GM19395 (cell line): ENCODE results near the gene NAMPT.
"Not testable (repeated sequence)": the region's sequence is repeated elsewhere in the genome, so short reads cannot be mapped to it uniquely, and the experiment has no call there.

ENCODE experiments used
- ATAC-seq: cut with Tn5 transposase; IDR thresholded peaks from one replicate; pipeline ENCODE4 v1.9.1; 2021; ENCODE audit warnings: mild to moderate bottlenecking, moderate library complexity; ENCODE audit not compliant: unreplicated experiment

NAMPT gene

DNA sequence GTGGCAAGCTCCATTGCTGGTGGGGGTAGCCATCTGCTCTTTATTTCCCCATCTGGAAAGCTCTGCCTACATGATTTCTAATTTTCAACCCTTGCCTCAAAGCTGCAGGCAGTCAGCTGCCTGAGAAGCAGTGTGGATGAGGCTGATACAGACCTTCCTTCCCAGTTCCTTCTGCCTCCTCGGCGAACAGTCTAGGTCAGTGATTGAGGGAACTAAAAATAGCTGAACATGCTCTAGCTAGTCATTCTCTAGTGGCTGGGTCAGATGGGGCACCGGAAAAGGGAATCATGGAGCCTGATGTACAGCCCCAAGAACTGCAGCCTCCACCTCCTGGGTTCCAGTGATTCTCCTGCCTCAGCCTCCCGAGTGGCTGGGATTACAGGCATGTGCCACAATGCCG is 48.7 kb downstream of the NAMPT start:
- ATAC-seq = no peak

DNA sequence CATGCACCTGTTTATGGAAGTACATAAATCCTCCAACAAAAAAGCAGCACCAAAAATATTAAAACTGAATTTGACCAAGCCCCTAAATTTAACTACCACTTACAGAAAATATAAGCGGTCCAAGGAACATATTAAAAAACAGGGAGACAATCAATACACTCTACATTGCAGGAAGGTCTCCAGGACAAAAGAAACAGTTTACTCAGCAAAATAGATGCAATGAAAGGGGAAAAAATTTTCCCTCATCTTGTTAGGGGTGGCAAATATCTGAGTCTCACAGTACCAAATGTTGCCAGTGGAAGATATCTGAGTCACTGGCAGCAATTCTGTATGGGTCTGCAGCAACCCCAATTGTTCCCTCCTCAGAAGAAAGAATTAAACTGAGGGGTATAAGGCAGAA is 50.4 kb downstream of the NAMPT start:
- ATAC-seq = no peak

DNA sequence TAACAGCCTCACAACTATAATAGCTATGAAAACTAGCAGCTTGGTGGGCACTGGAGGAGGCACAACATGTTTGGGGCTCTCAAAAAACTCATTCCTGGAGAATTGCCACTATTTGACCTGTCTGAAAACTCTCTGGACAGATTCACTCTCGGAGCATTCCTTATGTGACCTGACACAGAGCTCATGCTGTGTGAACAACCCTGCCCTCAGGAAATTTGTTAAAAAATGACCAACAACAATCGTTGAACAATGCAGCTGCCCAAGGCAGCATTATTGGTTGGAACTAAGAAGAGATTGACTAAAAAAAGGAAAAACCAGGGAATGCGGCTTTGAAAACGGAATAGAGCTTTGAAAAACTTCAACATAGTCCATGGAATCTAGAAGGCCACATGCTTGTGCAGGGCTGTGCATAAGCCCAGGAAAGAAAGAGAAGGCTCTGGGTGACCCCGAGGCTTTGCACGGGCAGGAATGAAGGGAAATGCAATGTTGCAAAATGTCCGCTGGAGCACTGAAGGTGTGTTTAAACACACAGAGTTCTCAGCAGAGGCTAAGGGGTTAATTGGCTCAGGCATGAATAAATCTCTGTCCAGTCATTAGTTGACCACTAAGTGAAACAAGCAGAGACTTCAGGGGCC is 52.8 kb downstream of the NAMPT start:
- ATAC-seq = no peak

DNA sequence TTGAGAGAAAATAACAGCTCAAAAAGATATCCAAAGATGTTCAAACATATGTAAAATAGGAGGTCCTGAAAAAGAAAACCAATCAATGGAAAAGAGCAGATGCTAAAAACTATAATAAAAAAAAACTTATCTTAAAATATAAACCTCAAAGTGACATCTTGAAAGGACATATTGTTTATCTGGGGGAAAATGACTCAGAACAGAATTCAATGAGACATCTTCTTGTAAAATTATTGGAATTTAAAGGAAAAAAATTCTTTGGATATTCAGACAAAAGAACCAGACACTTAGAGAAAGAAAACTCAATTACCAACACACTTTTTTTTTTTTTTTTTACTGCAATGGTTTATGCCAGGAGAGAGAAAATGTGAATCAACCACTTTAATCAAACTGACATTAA is 58.9 kb downstream of the NAMPT start:
- no peak for ATAC-seq

DNA sequence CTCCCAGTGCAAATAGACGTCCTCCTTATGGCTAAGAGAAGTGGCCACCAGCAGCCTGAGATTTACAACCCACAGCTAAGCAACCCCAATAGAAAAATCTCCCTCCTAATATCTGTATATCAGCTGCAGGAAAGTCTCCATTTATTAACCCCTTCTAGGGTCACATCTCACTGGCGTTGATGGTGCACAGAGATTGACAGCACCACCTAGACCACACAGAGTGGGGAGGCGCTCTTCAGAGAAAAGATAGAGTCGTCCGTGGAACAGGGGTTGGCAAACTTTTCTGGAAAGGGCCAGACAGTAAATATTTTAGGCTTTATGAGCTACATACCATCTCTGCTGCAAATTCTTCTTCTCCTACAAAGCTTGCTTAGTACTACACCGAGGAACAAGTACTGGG is 60.0 kb downstream of the NAMPT start:
- ATAC-seq = no peak

DNA sequence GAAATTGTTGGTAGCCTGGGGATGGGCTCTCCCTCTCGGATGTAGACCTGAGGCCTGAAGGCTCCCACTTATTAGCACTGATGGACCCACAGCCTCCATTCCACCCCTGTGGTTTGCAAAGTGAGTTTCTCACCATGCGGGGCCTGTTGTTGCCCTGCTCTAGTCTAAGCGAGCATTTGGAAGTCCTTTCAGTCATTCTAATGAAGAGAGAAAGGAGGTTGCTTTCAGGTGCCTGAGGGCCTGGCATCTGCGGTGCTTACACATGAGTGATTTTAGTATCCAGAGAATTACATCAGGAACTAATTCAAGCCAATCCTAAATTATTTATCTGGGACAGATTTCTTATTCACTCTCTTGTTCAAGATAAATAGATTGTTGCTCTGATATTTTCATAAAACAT is 61.6 kb downstream of the NAMPT start:
- ATAC-seq = no peak

DNA sequence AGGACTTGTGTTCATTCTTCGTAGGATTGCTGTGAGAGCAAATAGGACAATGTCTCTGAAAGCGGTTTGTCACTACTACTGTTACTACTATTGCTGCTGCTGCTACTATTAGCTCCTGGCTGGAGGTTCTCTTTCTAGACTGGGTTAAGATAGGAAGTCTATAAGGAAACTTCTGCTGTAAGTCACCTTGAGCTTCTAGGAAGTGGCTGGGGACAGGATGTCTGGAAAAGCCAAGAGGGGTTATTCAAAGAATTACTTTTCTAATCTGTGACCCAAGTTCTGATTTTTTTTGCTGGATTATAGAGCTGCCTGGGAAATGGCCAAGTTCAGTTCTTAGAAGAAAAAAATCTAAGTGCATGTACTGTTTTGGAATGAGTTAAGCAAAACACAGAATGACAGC is 62.2 kb downstream of the NAMPT start:
- ATAC-seq = no peak

DNA sequence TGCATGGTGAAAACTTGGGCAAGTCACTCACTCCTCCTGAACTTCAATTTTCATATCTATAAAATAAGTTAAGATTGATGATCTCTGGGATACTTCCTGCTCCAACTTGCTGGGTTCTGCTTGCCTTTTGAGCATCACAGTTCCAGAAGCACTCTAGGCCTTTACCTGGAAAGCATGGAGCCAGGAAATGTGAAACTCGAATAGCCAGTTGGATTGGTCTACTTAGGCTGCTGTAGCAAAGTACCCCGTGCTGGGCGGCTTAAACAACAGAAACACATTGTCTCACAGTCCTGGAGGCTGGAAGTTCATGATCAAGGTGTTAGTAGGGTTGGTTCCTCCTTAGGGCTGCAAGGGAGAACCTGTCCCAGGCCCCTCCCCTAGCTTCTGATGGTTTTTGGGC is 64.5 kb downstream of the NAMPT start:
- no peak for ATAC-seq

DNA sequence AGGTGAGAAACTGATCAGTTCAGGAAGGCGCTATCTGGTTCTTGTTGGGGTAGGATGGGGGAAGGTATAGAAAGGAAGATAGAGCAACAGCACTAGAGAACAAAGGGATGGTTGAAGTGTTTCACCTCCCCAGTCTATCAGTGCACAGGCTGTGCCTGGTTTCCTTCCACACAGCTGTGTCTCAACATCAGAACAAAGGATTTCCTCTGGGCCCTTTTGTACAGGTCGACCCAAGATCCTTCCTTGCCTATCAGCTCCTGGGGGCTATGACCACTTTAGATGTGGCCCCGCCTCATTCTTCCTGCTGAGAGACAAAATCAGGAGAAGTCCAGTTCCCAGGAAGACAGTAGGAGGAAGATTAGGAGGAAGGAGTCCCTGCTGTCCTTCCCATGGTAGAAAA is 65.6 kb downstream of the NAMPT start:
- ATAC-seq = no peak

DNA sequence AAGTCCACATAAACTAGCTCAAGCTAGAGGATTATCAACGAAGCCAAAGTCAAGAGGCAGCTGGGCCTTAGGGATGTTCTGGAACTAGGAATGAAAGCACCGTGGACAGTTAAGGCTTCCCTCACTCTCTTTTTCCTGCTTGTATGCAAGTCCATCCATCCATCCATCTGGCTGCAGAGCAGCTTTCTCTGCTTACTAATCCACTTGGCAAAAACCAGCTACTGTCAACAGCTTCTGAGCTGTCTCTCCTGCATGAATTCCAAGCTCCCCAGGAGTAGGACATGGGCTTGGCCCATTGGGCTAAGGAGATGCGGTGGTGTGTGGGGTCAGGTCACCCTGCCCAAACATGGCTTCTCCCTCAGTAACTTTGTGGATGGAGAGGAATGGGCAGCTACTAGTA is 66.2 kb downstream of the NAMPT start:
- no peak for ATAC-seq

DNA sequence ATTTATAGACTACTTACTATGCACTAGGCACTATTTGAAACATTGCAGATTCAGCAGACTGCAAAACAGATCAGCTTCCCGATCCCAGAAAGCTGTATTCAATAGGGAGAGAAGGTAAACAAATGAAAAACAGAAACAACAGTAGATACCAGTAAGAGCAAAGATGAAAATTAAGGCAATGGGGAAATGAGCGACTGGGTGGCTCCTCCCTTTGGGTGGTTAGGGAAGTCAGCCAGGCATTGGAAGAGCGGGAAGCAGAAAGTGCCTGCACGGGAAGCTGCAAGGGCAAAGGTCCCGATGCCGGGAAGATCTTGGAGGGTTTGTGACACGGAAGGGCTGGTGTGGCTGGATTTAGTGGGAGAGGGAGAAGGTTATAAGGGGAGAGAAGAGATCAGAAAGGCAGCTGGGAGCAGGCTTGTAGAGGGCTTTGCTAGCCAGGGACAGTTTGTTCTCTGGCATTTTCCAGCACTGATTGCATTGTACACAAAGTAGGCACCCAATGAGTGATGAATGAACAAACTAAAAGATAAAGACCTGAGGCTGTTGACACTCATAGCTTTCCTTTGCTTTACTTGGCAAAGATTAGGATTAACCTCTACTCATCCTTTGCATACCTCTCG is 67.8 kb downstream of the NAMPT start:
- ATAC-seq = no peak

DNA sequence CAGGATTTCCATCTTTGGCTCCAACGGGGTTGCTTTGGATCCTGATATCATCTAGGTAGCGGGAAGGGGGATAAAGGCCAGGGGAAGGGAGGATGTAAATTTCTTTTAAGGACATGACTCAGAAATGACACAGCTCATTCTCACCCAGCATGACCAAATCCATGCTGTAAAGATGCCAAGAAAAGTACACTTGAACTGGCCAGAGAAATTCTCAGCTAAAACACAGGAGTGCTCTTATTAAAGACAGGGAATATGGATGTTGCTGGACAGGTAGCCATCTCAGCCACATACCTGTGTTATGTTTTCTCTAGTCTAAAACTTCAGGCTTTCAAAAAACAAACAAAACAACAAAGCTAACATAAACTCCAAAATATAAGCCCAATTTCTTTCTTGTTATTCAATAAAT is 68.3 kb downstream of the NAMPT start:
- ATAC-seq = no peak

DNA sequence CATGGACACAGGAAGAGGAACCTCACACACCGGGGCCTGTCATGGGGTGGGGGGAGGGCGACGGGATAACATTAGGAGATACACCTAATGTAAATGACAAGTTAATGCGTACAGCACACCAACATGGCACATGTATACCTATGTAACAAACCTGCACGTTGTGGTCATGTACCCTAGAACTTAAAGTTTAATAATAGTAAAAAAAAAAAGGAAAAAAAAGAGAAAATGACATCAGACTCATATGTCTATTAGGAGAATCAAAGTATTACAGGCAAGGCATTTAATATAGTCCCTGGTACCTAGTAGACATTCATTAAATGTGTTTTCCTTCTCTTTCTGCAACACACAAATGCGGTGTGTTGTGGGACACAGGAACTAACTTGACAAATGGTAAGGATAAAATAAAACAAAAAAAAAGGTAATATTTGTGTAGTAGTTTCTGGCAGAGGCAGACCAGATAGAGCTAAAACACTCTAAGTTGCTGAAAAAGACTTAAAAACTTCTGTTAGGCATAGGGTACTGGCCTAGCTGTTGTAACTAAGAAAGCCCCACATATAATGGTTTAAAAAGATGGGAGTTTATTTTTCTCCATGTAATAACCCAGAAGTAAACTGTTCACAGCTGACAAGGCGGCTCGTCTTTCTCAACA is 68.8 kb downstream of the NAMPT start:
- ATAC-seq = no peak

DNA sequence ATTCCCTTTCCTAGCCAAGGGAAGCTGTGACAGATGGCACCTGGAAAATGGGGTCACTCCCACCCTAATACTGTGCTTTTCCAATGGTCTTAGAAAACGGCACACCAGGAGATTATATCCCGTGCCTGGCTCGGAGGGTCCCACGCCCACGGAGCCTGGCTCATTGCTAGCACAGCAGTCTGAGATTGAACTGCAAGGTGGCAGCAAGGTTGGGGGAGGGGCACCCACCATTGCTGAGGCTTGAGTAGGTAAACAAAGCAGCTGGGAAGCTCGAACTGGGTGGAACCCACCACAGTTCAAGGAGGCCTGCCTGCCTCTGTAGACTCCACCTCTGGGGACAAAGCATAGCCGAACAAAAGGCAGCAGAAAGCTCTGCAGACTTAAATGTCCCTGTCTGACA is 75.8 kb downstream of the NAMPT start:
- ATAC-seq = not testable (repeated sequence)

DNA sequence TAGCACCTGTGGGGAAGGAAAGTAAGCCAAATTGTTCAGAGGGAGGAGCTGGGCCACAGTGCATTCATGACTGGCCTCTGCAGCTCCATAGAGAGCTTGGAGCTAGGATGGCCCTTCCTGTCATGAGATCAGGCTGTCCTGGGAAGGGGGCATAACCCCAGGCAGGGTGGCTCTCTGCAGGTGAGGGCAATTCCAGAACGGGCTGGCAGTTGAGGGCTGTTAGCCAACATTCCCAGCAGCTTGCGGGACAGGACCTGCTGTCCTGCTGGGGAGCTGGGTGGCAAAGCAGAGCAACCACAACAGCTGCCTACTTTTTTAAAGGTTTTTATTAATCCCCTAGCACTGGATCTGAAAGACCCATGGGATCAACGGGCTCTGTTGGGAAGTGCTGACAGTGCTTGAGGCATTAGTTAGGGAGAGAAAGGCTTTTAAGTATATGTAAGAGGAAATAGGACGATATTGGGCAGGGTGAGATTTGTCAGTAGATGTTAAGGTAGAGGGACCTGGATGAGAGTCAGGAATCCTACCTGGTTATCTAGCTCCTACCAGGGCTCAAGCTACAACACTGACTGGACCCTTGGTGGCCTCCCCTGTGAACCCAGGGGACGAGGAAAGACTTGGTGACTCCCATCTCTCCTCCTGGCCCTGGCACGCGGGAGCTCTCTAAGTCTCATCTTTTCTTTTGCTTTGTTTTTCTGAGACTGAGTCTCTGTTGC is 77.8 kb downstream of the NAMPT start:
- ATAC-seq = no peak

DNA sequence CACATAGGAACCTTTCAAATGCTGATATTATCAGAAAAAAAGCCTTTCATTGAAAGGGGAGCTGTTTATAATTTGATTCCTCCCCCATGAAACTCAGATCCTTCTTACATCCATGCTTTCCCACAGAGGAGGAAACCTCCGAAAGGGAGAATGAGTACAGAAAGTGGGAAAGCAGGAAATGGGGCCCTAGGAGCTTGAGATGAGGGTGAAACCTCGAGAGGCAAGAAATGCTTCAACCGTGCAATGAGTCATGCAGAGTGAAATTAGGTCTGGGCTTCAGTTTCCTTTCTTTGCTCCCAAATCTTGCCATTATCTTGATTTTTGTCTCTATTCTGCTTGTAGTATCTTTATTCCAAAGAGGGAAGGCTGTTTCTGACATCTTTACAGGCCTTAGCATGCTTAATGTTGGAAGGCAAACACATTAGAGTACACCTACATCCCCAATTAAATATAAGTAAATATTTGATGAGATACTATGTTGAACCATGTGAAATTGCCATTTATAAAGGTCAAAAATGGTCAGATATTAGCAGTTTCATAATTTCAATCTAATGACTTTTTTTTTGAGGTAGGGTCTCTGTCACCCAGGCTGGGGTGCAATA is 79.1 kb downstream of the NAMPT start:
- no peak for ATAC-seq

DNA sequence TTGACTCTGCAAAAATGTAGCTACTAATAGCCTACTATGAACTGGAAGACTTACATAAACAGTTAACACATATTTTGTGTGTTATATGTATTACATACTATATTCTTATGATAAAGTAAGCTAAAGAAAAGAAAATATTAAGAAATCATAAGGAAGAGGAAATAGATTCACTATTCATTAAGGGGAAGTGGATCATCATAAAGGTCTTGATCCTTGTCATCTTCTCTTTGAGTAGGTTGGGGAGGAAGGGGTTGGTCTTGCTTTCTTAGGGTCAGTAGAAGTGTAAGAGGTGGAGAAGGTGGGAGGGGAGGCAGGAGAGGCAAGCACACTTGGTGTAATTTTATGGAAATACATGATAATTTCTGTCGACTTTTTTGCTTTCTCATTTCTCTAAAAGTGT is 81.3 kb downstream of the NAMPT start:
- ATAC-seq = no peak

DNA sequence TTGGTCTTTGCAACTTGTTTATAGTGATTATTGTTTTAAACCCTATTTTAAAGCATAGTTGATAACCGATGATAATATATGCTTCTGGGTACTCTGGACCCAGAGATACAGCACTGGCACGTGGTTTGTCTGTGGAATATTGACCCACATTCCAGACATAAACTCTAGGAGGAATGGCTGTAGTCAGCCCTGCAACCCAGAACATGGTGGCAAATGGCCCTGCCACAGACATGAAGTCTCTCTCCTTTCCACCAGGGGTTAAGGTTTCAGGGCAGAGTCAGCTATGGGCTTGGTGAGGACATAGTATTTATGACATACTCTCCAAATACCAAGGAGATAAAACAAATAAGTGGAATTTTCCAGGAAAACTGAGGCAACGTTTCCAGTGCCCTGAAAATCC is 83.6 kb downstream of the NAMPT start:
- ATAC-seq = no peak

DNA sequence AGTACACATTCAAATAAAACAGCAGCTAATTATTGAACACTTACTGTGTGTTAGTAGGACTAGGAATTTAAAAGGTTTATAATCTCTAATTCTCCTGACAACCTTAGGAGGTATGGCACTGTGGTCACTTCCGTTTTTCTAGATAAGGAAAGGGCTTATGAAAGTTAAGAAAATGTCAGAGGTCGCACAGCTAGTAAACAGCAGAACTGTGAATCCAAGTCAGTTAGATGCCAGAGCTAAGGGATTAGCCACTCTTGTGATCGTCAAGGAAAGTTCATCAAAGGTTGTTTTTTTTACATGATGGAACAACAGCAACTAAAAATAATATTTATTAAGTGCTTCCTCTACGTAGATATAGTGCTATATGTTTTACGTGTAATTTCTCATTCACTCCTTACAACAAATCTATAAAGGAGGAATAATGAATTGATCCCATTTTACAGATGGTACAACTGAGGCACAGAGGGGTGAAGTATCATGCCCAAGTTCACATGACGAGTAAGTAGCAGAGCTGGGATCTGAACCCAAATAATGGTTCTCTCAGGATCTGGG is 84.9 kb downstream of the NAMPT start:
- ATAC-seq = no peak

DNA sequence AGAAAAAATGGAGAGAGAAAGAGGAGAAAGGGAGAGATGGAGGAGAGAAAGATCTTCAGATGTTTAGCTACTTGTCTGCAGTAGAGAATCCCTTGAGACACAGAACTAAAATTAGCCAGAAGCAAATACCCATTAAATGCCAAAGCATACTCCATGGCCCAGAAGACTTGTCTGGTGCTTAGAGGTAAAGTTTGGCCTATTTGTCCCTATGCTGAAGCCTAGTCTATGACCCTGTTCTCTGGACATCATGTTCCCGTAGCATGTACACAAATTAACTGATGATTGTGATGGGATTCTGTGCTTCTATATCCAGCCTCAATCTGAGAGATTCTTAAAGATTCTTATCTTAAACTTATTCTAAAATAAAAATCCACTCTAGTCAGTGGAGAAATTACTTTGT is 85.8 kb downstream of the NAMPT start:
- no peak for ATAC-seq
